ENCODE results near the gene KIF24.

DNA sequence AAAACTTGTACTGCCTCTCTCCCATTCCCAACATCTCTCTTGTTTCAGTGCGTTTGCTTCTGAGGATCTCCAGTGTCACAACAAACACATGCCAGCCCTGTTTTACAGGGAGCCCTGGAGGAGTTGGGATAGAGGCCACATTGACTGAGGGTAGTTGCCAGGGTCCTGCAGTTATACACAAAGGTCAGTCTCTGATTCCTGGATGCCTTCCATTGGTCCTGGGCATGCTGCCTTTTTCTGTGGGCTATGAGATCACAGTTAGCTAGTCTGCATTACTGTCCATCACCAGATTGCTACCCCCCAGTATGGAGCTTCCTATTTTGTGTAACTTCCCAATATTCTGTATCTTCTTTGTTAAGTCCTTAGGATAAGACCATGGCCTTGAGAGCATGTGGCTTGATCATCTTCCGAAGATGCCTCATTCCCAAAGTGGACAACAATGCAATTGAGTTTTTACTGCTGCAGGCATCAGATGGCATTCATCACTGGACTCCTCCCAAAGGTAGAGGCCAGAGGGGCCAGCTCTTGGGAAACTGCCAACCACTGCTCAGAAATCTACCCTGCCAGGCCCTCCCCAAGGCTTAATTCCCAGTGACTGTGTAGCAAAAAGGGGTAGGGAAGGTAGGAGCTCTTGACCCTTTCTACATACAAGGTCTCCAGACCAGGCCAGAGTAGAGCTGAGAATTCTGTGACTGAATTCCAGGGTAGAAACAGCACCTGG is 9.8 kb upstream of the KIF24 start:
- no peak for TF ChIP-seq JUND (IDR thresholded peaks at IDR 0.05)
- TF ChIP-seq, protein P1, sequence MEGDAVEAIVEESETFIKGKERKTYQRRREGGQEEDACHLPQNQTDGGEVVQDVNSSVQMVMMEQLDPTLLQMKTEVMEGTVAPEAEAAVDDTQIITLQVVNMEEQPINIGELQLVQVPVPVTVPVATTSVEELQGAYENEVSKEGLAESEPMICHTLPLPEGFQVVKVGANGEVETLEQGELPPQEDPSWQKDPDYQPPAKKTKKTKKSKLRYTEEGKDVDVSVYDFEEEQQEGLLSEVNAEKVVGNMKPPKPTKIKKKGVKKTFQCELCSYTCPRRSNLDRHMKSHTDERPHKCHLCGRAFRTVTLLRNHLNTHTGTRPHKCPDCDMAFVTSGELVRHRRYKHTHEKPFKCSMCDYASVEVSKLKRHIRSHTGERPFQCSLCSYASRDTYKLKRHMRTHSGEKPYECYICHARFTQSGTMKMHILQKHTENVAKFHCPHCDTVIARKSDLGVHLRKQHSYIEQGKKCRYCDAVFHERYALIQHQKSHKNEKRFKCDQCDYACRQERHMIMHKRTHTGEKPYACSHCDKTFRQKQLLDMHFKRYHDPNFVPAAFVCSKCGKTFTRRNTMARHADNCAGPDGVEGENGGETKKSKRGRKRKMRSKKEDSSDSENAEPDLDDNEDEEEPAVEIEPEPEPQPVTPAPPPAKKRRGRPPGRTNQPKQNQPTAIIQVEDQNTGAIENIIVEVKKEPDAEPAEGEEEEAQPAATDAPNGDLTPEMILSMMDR (IDR thresholded peaks at IDR 0.05), result no peak
- TF ChIP-seq, protein P2, sequence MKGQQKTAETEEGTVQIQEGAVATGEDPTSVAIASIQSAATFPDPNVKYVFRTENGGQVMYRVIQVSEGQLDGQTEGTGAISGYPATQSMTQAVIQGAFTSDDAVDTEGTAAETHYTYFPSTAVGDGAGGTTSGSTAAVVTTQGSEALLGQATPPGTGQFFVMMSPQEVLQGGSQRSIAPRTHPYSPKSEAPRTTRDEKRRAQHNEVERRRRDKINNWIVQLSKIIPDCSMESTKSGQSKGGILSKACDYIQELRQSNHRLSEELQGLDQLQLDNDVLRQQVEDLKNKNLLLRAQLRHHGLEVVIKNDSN (IDR thresholded peaks at IDR 0.05; ENCODE audit: borderline replicate concordance, low read depth), result no peak
- TF ChIP-seq SIN3A (IDR thresholded peaks at IDR 0.05; ENCODE audit: borderline replicate concordance, low read depth, low read length), result no peak
- TF ChIP-seq EZH2phosphoT487 (IDR thresholded peaks at IDR 0.05; ENCODE audit: borderline replicate concordance, low read depth), result no peak
- TF ChIP-seq NRF1 (IDR thresholded peaks at IDR 0.05; ENCODE audit: low read depth, low read length), result no peak
- no peak for TF ChIP-seq CHD2 (IDR thresholded peaks at IDR 0.05; ENCODE audit: low read length, partially characterized antibody)
- TF ChIP-seq GABPA (IDR thresholded peaks at IDR 0.05; ENCODE audit: low read depth), result no peak
- no peak for TF ChIP-seq NFIC (IDR thresholded peaks at IDR 0.05; ENCODE audit: borderline replicate concordance)
- TF ChIP-seq RAD21 (IDR thresholded peaks at IDR 0.05; ENCODE audit: low read length), result no peak
- no peak for TF ChIP-seq REST (IDR thresholded peaks at IDR 0.05; ENCODE audit: low read depth, low read length)
